DOHH2 (cell line): ENCODE measurements around the gene EVC.

Experiments
- EZH2phosphoT487 ChIP-seq: fragments of 200-600 bp; sonication (generic); IDR thresholded peaks from 2 replicates; pipeline ENCODE4 v1.6.1; 2017; ENCODE audit warnings: borderline replicate concordance, mild to moderate bottlenecking, antibody characterized with exemption, low read length, moderate library complexity, mixed read lengths
- TF ChIP-seq, protein P1 (sequence below): fragments of 200-600 bp; sonication (generic); IDR thresholded peaks from one replicate; pipeline ENCODE4 v1.5.1; 2014; ENCODE audit warnings: antibody characterized with exemption, mild to moderate bottlenecking, low read depth, low read length; ENCODE audit not compliant: poor library complexity, severe bottlenecking

DNA sequence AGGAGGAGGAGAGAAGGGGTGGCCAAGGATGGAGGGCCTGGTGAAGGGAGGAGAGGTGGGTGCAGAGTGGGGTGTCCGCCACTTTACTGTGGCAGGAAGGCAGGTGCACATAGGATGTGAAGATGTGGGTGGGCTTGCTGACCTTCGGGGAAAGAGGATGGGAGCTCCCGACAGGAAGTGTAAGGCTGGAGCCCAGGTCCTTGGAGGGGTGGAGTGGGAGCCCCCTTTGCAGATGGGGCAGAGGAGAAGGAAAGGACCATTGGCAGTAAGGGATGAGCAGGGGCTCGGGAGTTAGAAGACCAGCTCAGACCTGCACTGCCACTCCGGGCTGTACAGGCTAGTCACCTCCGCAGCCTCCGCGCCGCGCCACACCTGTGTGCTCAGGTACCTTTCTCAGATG lies 89.5 kb downstream of the EVC start:
- TF ChIP-seq EZH2phosphoT487 = no peak
- TF ChIP-seq, protein P1, sequence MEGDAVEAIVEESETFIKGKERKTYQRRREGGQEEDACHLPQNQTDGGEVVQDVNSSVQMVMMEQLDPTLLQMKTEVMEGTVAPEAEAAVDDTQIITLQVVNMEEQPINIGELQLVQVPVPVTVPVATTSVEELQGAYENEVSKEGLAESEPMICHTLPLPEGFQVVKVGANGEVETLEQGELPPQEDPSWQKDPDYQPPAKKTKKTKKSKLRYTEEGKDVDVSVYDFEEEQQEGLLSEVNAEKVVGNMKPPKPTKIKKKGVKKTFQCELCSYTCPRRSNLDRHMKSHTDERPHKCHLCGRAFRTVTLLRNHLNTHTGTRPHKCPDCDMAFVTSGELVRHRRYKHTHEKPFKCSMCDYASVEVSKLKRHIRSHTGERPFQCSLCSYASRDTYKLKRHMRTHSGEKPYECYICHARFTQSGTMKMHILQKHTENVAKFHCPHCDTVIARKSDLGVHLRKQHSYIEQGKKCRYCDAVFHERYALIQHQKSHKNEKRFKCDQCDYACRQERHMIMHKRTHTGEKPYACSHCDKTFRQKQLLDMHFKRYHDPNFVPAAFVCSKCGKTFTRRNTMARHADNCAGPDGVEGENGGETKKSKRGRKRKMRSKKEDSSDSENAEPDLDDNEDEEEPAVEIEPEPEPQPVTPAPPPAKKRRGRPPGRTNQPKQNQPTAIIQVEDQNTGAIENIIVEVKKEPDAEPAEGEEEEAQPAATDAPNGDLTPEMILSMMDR = no peak
